ENCODE measurements around the gene CDC20B.

GRCh38 chr5:55146080-55146479 lies 26.9 kb downstream of the CDC20B start:
- TF ChIP-seq CTCF (tag by site-specific recombination; IDR thresholded peaks at IDR 0.05) (no peak), KLF9 (tag by site-specific recombination; IDR thresholded peaks at IDR 0.05; ENCODE audit: low read depth) (no peak)
